ENCODE data around the gene GPATCH8.

Gene GPATCH8

GRCh38 chr17:44351961-44352827, 151.0 kb downstream of the GPATCH8 start:
- no peak for DNase-seq

GRCh38 chr17:44351464-44351863, 151.7 kb downstream of the GPATCH8 start:
- DNase-seq, result no peak

DNA sequence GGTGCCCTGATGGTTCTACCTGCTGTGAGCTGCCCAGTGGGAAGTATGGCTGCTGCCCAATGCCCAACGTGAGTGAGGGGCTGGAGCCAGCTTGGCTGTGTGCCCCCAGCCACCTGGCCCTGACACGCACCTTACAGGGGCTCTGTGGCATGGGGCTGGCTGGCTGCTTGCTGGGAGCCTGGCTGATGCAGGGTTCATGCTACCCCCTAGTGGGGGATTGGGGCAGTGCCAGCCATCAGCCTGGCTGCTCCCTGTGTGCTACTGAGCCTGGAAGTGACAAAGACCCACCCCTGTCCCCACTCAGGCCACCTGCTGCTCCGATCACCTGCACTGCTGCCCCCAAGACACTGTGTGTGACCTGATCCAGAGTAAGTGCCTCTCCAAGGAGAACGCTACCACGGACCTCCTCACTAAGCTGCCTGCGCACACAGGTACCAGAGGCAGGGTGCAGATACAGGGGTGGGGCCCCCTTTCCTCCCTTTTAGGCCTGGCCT, 152.4 kb downstream of the GPATCH8 start:
- DNase-seq, result peak; percentile 31

GRCh38 chr17:44349553-44350070, 153.6 kb downstream of the GPATCH8 start:
- DNase-seq, result no peak

GRCh38 chr17:44348988-44349364, 154.2 kb downstream of the GPATCH8 start:
- DNase-seq, result no peak

- no peak for DNase-seq
These were observed 154.8 kb downstream of the GPATCH8 start for GRCh38 chr17:44348234-44348987.

Data from COR-L47 (cell line).